VCaP (cell line): Measurements from ENCODE around the gene FAM3B.

Experiments
- H3K27ac ChIP-seq: fragments of 450-650 bp; 2 replicates; pipeline ENCODE4 v1.5.1; 2017
- TF ChIP-seq, protein P1 (sequence below): fragments of 450-650 bp; conservative IDR thresholded peaks from 2 replicates; pipeline ENCODE4 v1.5.1; 2017; ENCODE audit warnings: mild to moderate bottlenecking, moderate library complexity

FAM3B gene

DNA sequence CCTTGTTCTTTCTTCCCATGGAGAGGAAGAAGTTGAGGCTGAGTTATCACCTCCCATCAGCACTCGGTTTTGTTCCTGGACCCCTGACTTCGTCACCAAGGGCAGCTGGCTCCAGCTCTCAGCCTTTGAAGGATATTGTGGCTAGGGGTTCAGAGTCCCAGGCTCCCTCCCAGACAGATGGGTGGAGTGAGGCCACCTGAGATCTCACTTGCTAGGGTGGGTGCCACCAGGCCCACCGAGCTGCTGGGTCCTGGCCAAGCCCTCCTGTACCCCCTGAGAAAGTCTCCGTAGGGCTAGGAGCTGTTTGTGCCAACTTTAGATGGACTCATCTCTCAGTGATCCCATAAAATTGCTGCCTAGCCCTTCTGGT lies 52.1 kb downstream of the FAM3B start:
- H3K27ac ChIP-seq: no peak overlapping the region
- TF ChIP-seq, protein P1, sequence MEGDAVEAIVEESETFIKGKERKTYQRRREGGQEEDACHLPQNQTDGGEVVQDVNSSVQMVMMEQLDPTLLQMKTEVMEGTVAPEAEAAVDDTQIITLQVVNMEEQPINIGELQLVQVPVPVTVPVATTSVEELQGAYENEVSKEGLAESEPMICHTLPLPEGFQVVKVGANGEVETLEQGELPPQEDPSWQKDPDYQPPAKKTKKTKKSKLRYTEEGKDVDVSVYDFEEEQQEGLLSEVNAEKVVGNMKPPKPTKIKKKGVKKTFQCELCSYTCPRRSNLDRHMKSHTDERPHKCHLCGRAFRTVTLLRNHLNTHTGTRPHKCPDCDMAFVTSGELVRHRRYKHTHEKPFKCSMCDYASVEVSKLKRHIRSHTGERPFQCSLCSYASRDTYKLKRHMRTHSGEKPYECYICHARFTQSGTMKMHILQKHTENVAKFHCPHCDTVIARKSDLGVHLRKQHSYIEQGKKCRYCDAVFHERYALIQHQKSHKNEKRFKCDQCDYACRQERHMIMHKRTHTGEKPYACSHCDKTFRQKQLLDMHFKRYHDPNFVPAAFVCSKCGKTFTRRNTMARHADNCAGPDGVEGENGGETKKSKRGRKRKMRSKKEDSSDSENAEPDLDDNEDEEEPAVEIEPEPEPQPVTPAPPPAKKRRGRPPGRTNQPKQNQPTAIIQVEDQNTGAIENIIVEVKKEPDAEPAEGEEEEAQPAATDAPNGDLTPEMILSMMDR: no peak

DNA sequence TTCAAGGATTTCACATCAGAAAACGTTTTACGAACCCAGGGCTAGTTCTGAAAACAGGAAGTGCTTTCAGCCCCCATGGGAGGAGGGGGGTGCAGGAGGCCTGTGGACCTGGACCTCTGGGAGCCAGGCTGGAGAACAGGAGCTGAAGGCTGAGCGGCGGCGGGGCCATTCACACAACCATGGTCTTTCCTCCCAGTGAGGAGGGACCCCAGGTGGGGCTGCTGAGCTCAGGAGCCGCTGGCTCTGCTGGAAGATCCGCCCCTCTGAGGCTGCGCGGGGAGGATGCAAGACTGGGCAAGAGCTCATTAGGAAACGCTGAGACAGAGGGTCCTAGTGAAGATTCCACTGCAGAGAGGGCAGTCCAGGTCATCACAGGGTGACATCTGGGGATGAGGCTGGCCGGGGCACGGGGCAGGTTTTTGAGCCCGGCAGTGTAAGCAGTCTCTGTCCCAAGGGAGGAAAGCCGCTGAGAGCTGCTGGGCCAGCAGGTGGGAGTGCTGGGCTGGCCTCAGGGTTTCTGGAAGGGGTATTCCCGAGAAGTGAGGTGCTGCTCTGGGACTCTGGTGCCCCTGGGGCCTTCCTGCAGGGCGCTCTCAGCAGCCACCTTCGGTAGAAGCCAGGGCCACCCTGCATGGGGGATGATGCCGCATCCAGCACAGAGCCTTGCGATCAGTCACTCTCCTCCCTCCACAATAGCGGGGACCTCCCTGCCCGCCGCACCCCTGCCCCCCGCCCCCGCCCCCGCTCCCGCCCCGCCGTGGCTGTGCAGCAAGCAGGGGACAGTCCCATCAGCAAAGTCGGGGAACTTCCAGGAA lies 52.7 kb downstream of the FAM3B start:
- H3K27ac ChIP-seq: no peak overlapping the region
- TF ChIP-seq, protein P1: peak; percentile 30

DNA sequence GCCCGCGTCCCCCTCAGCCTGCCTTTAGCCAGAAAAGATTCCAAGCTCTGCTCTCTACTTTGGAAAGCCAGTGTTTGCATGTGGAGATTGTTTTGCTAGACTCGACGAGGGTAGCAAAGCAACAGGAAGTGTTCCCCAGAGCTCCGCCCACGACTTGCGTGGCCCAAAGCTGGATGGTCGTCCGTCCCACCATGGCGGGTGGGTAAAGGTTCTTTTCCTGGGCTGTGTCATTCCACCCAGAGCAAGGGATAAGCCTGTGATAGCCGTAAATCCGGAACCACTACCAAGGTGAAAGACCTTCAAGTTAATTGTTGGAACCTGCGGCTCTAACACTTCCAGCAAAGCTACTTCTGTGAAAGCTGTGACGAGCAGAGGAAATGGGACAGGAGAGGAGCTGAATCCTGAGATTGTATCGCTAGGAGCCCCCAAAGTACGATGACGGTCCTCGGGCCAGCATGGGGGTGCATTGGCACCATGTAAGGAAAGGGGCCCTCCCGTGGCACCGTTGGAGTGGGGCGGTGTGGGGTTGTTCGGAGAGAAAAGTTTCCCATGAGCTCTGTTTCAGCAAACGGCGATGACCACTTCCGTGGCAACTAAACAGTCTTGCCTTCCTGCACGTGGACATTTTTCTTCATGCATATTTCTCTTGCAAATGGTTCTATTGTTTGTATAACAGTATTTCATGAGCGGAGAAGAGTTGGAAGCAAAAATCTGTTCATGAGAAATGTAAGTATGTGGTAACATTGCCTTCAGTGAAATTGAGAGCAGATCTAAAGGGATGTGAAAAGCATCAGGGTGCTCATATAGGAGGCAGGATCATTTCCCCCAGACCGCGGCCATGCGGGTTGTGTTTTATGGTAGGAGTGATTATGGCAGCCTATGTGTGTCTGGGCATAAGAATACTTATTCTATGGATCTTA lies 53.6 kb downstream of the FAM3B start:
- H3K27ac ChIP-seq: no peak overlapping the region
- TF ChIP-seq, protein P1: no peak

DNA sequence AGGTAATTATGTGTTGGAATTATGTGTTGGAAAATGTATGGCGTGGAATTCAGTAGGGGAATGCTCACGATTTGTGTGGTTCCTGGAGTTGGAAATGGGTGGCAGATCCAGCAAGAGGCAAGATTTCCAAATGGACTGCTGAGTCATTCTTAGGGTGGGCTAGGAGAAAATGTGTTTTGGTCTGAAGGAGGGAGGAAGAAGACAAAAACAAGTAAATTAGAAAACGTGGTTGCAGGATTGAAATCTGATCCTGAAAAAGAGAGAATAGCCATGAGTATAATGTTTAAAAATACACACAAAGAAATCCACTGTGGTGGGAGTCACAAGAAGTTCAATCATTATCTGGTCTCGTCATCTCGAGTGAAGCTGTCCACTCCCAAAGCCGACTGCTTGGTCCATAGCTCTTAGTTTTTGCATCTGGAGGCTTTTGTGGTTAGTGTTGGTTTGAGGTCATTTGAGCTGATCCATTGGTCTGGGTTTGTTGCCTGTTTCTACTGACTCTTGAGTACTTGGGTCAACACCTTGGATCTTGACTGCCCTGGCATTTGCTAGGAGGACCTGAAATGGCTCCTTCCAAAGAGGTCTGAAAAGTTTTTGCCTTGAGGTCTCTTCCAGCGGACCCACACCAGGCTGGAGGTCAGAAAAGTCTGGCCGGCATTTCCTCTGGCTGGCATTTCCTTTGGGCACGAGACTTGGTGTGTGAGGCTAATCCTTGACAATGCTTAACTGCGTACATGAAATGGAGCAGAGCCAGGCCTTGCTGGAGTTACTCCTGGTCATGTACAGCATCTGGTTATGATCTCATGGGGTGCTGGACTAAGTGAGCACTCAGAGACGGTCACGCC lies 54.5 kb downstream of the FAM3B start:
- no peak overlapping the region for H3K27ac ChIP-seq
- TF ChIP-seq, protein P1: no peak

DNA sequence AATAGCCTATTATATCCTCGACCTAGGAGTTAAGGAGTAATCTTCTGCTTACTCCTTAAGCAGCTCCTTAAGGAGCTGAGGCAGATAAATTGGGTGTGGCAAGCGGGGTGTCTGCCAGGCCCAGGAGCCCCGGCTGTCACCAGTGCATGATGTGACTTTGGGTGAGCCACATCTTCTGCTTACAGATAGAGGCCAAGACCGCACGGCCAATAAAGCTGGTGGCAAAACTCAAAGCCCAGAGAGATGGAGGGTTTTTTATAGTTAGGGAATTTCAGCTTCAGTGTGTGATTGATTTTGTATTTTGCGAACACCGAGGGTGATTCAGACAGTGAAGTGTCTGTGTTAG lies 55.1 kb downstream of the FAM3B start:
- TF ChIP-seq, protein P1: no peak
- H3K27ac ChIP-seq: no peak overlapping the region

DNA sequence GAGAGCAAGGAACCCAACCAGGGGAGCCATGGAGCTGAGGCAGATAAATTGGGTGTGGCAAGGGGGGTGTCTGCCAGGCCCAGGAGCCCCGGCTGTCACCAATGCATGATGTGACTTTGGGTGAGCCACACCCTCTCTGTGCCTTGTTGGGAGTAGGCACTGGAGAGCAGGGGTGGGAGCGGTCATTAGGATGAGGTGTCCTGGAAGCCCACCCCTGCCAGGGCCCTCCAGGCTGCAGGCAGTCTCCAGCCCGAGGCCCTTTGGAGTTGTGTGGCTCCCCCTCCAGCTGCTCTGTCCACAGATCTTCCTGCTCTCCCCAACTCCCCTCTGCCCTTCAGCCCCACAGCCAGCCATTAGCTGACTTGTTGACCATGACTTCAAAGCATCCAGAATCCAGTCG lies 56.7 kb downstream of the FAM3B start:
- TF ChIP-seq, protein P1: no peak

DNA sequence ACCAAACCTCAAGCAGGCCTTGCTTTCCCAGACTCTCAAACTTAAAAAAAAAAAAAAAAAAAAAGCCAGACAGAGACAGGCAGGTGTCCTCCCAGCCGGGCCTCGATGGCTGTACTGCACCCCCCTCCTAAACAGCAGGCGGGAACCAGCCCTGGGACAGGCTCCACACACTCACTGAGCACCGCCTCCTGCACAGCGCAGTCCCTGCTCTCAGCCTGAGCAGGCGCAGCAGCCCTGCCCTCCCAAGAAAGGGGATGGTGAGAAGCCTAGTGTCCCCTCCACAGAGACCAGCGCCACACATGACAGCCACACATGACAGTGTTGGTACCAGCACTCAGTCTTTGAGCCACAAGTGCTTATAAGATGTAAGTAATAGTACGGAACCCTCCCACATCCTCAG lies 57.2 kb downstream of the FAM3B start:
- H3K27ac ChIP-seq: no peak overlapping the region
- TF ChIP-seq, protein P1: no peak

More for the DNA sequence above, 56.7 kb downstream of the FAM3B start:
- H3K27ac ChIP-seq: no peak overlapping the region
